AG10803 (cell line): ENCODE data around the gene IFNA17.

Source experiments
- DNase-seq: peaks from one replicate; pipeline ENCODE4 v3.0.0; 2010; ENCODE audit warnings: low read depth
- H3K4me3 ChIP-seq: 2 replicates; pipeline ENCODE4 v1.5.1; 2011; ENCODE audit warnings: mild to moderate bottlenecking, low read length, control low read depth
- TF ChIP-seq, protein P1 (sequence below): conservative IDR thresholded peaks from 2 replicates; pipeline ENCODE4 v1.5.1; 2011; ENCODE audit warnings: mild to moderate bottlenecking, low read length, control low read depth, inconsistent platforms

IFNA17 gene

DNA sequence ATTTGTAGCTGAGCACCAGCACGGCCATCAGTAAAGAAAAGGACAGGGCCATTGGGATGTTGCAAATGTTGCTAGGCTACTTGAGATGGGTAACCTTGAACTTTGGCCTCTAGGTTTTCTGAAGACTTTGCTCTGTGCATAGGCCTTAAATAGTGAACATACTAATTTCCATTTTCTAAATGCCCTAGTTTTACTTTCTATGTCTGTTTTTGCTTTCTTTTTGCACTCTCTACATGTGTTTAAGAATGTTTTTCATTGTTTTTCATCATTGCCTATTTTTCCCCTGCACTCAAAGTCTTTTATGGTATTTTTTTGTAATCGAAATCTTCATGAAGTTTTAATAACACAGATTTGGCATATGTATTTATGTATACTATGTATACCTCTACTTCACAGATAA lies at the start of gene IFNA17:
Gene IFNA17, minus strand, starts transcription at position 101 of the 400 bp plus-strand sequence. Its CDS starts 49 bp downstream, at position 52.
- TF ChIP-seq, protein P1, sequence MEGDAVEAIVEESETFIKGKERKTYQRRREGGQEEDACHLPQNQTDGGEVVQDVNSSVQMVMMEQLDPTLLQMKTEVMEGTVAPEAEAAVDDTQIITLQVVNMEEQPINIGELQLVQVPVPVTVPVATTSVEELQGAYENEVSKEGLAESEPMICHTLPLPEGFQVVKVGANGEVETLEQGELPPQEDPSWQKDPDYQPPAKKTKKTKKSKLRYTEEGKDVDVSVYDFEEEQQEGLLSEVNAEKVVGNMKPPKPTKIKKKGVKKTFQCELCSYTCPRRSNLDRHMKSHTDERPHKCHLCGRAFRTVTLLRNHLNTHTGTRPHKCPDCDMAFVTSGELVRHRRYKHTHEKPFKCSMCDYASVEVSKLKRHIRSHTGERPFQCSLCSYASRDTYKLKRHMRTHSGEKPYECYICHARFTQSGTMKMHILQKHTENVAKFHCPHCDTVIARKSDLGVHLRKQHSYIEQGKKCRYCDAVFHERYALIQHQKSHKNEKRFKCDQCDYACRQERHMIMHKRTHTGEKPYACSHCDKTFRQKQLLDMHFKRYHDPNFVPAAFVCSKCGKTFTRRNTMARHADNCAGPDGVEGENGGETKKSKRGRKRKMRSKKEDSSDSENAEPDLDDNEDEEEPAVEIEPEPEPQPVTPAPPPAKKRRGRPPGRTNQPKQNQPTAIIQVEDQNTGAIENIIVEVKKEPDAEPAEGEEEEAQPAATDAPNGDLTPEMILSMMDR = no peak
- H3K4me3 ChIP-seq = no peak within 1 kb of the TSS
- no peak for DNase-seq

DNA sequence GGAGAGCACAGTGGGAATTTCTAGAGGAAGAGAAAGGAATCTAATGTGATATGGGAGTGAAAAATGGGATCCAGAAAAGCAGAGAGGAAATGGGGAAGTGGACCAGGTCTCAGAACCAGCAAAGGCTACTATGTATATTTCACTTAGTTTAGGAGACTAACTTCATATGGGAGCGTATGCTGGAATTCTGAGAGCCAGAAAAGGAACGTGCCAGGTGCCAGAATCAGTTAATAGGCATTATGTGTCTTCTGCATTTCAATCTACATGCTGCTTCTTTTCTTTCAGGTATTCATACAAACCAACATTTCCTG lies 40.3 kb upstream of the IFNA17 start:
- no peak for DNase-seq
- TF ChIP-seq, protein P1 = no peak

DNA sequence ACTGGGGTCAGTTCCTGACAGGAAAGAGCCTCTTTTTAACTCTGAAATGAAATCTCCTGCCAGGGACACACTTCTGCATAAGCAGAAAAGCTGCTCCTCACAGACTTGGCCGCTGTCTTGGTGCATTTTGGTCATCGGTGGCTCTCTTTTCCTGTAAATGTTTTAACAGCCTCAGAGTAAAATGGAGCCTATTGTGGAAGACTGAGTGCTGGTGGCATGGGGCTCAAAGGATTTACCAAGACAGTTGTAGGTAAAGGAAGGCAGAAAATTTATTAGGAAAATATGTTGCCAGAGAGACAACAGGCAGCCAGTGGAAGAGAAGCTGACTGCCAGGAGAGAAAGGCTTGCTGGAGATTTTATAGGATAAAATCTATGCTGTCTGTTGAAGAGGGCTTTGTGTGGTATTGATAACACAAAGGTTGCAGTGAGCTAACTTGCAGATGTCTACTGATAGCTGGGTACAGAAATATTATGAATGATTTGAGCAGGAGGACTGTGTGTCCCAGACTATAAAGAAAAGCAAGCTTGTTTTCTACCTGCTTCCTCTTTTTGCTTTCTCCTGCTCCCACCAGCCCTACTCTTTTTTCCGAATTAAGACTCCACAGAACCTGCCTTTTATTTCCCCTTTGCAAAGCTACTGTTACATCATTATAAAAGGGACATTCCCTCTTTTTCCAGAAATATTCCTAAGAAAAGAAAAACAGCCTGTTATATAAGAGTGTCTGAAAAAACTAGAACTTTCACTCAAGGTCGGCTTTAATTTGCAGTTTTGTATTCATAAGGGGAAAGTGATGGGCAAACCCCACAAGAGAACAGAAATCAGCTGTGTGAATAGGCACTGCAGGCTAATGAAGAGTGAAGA lies 39.7 kb upstream of the IFNA17 start:
- H3K4me3 ChIP-seq = no peak overlapping the region
- no peak for DNase-seq
- TF ChIP-seq, protein P1 = no peak

More for the DNA sequence above, 40.3 kb upstream of the IFNA17 start:
- H3K4me3 ChIP-seq = no peak overlapping the region

DNA sequence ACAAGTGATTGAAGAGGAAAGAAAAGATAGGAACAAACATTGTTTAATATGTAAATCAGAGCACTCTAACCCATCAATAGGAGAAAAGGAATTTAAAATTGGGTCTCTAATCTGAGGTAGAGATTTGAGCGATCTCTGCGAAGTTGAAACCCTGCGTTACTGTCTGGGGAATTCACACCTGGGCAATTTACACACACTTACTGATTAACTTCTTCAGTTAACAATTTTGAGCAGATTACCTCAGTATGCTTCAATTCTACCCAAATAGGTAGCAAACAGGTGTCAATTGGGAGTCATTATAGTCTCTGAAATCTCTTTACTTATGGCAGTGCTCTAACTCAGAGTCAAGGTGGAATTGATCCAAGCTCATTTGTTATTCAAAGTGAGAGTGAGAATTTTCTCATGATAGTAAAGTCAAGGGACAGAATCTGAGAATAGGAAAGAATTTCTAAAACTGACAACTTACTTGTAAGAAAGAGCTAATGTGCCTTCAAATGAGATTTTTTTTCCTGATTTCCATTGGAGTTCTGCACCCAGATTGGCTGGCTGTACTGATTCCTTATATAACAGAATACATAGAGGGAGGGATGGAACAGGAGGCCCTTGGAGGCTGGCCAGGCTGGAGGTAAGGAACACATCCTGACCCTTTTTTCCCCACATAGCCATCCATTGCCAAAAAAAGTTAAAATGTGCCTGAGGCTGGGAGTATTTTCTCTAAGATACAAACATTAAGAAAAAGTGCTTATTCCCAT lies 38.9 kb upstream of the IFNA17 start:
- DNase-seq = no peak
- H3K4me3 ChIP-seq = no peak overlapping the region
- TF ChIP-seq, protein P1 = no peak

DNA sequence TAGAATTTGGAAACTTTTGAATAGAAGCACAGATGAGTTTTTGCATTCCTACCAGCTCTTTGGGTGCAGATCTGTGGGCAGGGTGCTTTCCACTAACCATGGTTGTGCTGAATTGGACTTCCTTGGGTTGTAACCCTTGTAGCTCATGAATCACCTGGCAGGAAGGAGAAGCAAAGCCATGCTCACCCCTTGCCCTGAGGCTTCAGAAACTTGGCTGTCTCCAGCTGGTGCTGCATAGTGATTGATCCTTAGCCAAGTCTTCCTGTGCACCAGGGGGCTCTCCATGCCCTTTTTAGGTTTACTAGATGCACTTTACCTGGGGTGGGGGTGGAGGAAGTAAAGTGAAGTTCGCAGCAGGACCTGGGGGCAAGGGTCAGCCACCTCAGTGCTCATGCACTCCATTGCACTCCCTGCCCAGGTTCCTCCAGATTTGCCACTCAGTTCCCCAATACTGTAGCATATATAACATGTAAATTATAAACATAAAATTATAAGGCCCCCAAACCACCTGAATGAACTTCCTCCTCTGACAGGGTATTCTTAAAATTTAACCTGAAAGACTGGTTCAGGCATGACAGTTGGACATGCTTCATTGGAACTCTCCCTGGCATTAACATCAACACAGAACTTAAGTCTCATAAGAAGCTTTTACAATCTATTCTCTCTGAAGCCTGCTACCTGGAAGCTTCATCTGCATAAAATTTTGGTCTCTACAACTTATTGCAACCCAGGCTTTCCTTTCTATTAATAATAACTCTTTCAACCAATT lies 37.6 kb upstream of the IFNA17 start:
- TF ChIP-seq, protein P1 = no peak
- no peak overlapping the region for H3K4me3 ChIP-seq
- no peak for DNase-seq

DNA sequence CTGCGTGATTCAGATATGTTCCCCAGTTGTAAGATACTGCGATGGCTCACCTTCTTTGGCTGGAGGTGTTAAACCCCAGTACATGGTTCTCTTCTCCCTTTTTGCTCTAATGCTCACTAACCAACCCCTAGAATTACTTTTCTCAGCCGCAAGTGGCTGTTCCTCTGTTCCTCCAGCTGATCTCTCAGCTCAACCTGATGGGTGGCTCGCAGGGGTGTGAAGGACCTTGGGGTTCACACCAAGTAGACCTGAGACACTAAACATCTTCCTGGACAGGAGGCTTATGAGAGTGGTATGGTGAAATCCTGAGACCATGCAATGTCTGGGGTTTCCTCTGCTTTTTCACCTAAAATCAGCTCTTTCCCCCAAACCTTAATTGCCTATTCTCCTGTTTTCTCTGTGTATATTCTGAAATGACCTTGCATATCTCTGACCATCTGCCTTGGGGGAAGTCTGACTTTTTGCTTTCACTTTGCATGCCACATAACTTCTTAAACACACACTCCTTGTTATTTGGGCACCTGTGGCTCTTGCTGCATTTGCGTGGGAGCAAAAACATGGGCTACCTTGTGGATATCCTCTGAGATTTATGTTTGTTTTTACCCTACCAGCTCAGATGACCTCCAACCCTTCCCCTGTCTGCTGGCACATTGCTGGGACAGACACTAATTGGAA lies 27.7 kb upstream of the IFNA17 start:
- TF ChIP-seq, protein P1 = no peak
- no peak overlapping the region for H3K4me3 ChIP-seq
- no peak for DNase-seq
